GM18519 (cell line): Measurements from ENCODE around the gene GALNT17.
"Not testable (repeated sequence)": the region's sequence is repeated elsewhere in the genome, so short reads cannot be mapped to it uniquely, and the experiment has no call there.

Experiments
- ATAC-seq: cut with Tn5 transposase; IDR thresholded peaks from one replicate; pipeline ENCODE4 v1.9.1; 2021; ENCODE audit warnings: mild to moderate bottlenecking, moderate library complexity; ENCODE audit not compliant: unreplicated experiment, low FRiP score

The GALNT17 gene

DNA sequence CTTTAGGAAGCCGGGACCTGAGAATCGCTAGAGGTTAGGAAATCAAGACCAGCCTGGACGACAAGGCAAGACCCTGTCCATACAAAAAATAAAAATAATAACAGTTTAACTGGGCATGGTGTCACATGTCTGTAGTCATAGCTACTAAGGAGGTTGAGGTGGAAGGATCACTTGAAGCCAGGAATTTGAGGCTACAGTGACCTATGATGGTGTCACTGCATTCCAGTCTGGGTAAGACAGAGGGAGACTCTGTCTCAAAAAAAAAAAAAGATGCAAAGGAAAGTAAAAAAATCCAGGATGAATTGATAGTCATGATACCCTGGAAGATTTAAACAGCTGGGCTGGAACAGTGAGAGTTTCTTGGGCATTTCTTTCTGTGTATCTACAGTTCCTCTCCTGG is 463.2 kb downstream of the GALNT17 start:
- ATAC-seq = no peak

DNA sequence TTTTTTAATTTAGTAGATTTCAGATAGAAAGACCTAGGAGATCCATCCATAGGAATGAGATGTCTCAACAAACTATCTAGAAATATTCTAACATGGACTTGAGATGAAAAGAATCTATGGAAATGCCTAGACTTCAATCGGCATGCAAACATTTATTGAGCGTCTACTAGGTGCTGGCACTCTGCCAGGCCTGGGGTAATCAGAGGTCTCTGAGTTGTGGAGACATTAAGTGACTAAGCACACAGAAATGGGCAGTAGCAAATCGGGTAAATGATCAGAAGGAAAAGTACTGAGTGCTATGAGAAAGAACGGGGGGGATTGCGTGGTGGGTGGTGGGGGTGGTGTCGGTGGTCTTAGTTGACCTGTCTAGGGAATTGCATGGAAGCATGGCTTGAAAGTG is 466.6 kb downstream of the GALNT17 start:
- no peak for ATAC-seq

DNA sequence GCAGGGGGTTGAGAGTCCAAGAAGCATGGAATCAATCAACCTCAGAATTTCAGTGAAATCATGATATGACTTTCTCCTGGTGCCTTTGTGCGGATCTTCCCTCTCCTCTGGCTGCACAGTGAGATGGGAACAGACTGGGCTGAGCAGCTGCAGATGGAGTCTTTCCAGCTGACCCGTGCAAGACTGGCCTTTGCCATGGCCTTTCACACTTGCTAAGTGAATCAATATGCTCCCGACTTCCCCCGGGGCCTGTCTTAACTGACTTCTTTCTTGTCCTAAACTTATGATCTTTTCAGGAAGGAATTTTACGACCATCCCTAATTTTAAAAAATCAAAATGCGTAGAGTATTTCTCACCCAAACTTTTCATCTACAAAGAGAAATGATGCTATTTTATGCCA is 469.9 kb downstream of the GALNT17 start:
- no peak for ATAC-seq

DNA sequence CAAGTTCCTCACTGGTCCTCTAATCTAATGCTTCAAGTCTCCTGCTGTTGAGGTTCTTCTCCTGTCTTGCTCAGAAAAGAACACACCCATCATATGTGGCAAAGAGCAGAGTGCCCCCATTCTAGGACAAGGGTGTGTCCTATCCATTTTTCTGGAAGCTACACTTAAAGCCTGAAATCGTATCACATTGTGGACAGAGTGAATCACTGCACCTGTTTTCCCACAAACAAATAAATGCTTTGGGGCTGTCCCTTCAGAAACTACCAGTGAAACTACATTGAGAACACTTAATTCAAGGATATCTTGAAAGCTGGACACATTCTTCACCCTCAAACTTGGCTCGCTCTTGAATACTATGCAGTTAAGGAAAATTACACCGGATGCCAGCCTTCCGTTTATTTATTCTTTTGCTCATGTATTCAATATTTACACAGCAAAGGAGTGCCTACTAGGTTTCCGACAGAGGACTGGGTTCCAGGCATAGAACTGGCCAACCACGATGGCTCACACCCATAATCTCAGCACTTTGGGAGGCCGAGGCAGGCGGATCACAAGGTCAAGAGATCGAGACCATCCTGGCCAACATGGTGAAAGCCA is 473.0 kb downstream of the GALNT17 start:
- no peak for ATAC-seq

DNA sequence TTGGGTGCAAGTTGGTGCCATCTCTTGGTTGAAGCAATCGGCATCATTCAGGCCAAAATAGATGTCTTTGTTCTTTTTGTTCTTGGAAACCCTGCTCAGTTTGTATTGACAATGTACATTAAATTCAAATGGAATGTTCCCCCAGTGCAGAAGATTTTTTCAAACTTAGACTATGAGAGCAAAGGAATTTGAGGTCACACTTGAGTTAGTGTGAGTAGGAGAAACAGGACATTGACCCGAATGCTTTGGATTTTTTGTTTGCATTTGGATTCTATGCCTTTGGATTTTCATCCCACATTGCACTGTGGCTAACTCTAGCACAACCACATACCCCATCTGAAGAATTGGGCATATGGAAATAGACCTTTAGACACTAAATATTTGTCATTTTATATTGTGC is 480.0 kb downstream of the GALNT17 start:
- ATAC-seq = no peak

DNA sequence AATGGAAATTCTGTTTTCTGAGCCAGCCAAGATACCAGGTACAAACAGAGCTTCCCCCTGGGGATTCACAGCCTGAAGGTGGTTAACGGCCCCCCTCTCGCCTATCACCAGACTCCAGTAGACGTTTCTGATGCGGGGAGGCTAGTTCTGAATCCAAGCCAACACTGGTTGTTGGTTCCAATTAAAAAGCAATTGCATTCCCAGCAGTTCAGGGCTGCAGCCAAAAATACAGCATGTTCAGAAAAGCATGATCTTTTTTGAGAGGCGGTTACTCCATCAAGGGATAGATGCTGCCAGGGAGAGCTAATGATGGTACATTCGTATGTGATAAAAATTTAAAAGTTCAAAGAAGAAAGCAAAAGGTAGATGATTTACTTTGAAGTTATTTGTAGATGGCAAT is 481.0 kb downstream of the GALNT17 start:
- ATAC-seq = no peak

DNA sequence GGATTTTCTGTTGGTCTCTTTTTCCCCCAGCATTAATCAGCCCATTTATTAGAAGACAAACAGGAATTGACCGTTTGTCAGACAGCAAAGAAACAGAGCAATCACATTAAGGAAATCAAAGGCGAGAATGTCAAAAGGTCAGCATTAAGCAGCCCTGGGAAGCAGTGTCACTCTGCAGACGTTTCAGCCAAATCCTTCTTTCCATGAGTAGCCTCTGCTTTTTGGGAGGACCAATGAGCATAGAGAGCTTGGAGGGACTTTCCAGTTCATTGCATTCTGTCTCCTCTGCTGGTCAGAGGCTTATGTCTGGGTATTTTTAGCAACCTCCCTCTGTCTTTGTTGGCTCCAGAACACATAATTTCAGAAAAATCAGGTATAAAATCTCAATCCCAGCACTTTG is 481.4 kb downstream of the GALNT17 start:
- ATAC-seq = no peak

DNA sequence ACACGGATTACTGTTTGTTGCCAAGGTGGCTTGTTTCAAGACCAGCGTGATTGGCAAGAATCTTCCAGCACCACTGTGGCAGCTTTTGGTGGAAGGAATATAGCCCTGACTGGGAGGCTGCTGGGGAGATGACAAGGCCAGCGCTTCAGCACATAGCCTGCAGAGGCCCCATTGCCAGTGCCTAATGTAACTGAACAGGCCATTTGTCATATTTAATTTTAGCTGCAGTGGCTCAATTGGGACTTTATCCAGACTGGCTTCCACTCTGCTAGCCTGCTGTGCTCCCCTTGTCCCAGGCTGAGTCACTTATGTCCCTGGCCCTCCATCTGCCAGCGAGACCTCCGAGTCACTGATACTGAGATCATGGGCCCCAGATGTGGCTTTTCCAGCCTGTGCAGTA is 483.1 kb downstream of the GALNT17 start:
- no peak for ATAC-seq

DNA sequence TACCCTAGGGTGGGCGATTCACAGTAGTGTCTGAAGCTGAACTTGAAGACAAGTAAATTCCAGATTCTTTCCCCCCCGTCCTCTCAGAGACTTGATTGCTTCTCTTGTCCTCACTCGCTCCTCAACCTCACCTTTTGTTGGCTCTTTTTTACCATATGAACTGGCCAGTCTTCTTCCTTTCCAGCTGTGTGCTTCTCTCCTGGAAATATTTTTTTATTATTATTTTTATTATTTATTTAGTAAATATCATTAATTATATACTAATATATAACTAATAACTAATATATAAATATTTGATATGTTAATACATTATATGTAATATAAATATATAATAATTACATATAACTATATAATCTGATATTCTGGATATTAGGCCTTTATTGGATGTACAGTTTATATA is 484.3 kb downstream of the GALNT17 start:
- no peak for ATAC-seq

DNA sequence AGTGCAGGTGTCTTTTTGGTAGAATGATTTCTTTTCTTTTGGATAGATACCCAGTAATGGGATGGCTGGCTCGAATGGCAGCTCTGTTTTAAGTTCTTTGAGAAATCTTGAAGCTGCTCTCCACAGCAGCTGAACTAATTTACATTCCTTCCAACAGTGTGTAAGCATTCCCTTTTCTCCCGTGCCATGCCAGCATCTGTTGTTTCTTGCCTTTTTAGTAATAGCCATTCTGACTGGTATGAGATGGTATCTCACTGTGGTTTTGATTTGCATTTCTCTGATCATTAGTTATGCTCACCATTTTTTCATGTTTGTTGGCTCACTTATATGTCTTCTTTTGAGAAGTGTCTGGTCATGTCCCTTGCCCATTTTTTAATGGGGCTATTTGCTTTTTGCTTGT is 486.3 kb downstream of the GALNT17 start:
- ATAC-seq = no peak

DNA sequence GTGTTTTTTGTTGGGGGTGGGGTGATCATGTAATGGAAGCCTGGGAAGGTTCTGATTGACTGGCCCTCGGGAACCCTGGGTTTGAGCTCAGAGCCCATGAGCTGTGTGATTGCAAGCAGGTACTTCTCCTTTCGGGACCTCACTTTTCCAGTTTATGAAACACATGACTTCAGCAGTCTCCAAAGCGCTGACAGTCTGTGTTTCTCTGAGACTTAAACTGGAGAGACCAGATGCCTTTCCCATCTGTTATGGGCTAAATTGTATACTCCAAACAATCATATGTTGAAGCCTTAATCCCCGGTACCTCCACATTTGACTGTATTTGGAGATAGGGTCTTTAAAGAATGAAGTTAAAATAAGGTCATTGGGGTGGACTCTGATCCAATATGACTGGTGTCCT is 493.6 kb downstream of the GALNT17 start:
- ATAC-seq = no peak

DNA sequence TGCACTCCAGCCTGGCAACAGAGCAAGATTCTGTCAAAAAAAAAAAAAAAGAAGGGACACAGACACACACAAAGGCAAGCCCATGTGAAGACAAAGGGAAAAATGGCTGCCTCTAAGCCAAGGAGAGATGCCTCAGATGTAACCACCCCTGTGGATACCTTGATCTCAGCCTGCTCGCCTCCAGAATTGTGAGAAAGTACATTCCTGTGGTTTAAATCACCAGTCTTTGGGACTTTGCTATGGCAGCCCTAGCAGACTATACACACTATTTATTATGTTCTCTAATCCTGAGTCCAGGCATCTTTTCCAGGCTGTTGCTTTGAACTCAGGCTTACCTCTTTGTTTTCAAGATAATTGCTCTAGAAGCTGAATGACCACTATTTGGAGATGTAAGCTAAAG is 494.3 kb downstream of the GALNT17 start:
- ATAC-seq = no peak

DNA sequence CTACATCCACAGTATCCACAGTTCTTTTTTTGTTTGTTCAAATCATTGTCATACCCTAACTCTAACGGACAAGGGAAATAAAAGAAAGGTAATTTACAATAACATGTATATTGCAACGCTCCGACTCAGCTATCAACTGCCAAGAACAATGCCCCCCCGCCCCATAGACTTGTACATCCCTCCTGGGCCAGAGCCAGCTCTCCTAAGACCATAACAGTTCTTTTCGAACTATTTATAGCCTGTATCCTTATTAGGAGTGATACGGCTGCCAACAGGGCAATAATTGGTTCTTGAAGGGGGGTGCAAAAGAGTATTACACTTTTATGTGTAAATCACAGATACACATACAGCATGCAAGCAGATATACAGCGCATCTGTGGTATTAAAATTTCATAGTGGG is 495.7 kb downstream of the GALNT17 start:
- no peak for ATAC-seq

DNA sequence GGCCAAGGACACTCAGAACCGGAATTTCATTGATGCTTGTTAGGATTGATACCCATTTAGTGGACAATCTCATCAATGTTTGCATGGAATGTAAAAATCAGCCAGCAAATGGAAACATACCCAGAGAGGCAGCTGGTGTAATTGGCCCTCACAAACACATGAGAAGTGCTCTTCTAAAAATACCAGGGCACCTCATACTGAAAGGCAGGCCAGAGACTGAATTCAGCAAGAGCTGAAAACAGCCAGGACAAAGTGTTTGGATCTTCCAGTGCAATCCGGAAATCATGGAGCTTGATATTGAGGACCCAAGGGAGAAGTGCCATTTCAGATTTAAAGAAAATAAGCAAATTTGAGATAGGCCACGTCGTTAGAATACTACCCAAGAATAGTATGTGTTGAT is 498.6 kb downstream of the GALNT17 start:
- ATAC-seq = no peak

DNA sequence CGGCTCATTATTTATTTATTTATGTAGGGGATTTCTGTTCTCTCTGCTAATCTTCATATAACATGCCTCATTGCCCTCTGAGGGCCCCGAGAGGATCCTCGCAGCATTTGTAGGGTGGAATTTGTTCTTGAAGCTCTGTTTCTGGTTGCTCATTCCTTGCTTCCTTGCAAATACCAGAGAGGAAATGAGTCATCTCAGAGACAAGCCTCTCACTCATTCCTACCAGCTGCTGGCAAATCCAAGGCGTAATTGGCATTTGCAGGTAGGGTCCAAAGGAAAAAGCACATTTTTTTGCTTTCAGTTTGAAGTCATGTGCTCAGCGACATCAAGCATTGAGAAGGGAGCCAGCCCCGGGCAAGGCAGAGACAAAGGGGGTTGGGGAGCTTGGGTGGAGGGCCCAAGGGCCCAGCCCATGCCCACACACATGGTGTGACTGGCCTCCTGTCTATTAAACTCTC is 501.6 kb downstream of the GALNT17 start:
- ATAC-seq = no peak

DNA sequence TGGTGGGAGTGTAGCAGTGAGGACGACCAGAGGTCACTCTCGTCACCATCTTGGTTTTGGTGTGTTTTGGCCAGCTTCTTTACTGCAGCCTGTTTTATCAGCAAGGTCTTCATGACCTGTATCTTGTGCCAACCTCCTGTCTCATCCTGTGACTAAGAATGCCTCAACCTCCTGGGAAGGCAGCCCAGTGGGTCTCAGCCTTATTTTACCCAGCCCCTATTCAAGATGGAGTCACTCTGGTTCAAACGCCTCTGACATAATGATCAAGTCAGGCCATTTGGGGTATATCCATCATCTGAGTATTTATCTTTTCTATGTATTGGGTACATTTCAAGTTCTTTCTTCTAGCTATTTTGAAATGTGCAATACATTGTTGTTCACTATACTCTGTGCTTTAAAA is 503.9 kb downstream of the GALNT17 start:
- ATAC-seq = not testable (repeated sequence)

DNA sequence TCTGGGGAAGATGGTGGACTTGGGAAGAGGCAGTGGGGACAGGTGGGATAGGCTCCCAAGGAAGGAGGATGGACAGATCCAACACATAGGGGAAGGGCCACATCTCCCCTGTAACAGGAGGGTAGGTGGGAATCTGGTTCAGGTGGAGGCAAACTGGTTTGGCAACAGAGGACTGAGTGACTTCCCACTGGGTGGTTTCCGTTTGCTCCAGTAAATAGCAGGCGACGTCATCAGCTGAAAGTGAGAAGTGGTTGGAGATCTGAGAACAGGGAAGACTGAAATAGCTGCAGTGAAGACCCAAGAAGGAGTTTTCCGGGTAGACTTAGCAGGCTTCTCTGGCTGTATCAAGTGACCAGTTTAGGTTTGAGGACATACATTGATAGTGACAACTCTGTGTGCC is 504.4 kb downstream of the GALNT17 start:
- ATAC-seq = no peak

DNA sequence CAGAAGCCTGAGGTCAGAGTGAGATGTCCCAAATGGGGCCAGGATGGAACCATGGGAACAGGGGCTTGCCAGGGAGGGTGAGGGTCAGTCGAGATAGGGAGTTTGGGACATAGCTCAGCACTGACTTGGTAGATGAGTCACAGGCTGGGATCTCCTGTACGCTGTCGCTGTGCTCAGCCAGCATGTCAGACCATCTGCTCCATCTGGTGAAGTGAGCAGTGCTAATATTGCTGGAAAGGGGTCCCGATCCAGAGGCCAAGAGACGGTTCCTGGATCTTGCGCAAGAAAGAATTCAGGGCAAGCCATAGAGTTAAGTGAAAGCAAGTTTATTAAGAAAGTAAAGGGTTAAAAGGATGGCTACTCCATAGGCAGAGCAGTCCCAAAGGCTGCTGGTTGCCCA is 505.6 kb downstream of the GALNT17 start:
- ATAC-seq = no peak

DNA sequence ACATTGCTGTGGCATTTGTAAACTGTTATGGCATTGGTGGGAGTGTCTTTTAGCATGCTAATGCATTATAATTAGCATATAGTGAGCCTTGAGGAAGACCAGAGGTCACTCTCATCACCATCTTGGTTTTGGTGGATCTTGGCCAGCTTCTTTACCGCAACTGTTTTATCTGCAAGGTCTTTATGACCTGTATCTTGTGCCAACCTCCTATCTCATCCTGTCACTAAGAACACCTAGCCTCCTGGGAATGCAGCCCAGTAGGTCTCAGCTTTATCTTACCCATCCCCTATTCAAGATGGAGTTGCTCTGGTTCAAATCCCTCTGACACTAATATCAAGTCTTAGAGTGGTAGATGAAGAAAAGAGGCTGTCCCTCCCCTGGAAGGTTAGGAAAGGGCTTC is 506.2 kb downstream of the GALNT17 start:
- ATAC-seq = no peak

DNA sequence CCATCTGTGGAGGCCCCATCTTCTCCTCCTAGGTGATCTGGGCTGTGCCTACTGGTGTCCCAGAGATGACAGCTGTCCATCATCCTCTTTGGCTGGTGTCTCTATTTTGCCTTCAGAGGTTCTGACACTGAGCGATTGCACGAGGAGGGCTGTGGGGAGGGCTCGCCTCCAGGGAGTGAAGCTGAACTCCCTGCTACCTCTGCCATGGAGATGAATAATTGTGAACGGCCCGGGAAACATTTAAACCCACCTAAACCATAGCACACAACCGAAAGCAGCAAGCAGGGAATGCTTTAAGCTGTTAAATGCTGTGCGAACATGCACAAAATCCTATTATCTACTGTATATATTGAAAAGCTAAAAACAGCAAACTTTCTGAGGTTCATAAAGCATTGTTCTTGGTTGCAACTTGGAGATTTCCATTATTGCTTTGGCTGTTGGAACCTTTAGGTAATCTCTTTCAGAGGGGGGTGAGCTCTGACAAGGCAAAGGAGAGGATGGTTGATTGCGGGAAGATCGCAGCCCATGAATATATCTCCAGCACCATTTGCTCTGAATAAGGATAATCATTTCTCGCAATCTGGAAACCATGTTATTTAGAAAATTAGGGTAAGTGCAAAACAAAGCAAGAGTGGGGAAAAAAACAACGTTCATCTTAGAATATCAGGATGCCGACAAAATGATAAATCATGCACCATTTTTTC is 507.6 kb downstream of the GALNT17 start:
- ATAC-seq = no peak

DNA sequence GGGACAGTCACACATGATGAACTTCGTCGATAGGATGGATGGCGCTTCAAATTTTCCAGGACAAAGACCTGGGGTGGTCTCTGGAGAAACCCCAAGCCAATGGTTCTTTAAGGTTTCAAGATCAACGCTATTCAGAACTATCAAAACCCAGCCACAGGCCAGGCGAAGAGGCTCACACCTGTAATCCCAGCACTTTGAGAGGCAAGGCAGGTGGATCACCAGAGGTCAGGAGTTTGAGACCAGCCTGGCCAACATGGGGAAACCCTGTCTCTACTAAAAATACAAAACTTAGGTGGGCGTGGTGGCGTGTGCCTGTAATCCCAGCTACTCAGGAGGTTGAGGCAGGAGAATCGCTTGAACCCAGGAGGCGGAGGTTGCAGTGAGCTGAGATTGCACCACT is 511.1 kb downstream of the GALNT17 start:
- ATAC-seq = not testable (repeated sequence)

DNA sequence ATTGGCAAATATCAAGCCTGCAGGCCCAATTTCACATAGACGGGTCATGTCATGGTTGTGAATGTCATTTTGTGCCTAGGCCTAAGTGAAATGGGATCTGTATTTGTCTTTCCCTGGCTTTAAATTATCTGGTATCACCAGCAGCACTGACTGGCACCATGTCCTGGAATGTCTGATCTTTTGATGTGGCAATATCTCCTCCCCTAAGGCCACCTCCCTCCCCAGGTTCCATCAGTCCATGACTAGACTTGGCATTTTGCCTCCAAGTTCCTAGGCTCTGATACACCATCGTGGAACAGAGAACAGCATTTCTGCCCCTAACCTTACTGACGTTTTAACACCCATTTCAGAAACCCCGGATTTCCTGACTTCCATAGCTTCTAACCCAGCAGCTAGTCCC is 513.9 kb downstream of the GALNT17 start:
- ATAC-seq = no peak

DNA sequence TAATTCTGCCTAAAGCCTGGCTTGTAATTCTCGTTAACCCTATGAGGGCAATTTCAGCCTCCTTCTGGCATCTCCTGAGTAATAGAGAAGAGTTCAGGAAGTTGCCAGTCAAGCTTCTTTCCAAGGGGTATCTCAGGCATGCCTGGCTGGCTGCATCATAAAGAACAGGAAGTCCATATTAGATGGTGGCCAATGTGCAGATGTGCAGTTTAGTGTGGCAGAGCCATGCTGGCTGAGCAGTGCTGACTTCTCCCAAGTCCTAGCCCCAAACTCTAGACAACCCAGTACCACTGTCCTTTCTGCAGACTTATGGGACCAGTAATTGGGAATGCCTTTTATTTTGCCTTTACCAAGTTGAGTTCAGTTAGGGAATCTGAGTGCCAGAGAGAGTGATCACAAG is 517.9 kb downstream of the GALNT17 start:
- no peak for ATAC-seq
